ENCODE results near the gene IL10RA.
A peak's percentile ranks its signal among the peaks of the same experiment; 100 is the strongest.

IL10RA gene

DNA sequence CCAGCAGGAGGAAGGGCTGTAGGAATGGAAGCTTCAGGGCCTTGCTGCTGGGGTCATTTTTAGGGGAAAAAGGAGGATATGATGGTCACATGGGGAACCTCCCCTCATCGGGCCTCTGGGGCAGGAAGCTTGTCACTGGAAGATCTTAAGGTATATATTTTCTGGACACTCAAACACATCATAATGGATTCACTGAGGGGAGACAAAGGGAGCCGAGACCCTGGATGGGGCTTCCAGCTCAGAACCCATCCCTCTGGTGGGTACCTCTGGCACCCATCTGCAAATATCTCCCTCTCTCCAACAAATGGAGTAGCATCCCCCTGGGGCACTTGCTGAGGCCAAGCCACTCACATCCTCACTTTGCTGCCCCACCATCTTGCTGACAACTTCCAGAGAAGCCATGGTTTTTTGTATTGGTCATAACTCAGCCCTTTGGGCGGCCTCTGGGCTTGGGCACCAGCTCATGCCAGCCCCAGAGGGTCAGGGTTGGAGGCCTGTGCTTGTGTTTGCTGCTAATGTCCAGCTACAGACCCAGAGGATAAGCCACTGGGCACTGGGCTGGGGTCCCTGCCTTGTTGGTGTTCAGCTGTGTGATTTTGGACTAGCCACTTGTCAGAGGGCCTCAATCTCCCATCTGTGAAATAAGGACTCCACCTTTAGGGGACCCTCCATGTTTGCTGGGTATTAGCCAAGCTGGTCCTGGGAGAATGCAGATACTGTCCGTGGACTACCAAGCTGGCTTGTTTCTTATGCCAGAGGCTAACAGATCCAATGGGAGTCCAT lies 14.1 kb downstream of the IL10RA start:
- no peak for TF ChIP-seq ZNF274 (IDR thresholded peaks at IDR 0.05; ENCODE audit: low read depth, low read length)
- TF ChIP-seq SUZ12 (IDR thresholded peaks at IDR 0.05; ENCODE audit: extremely low read depth, insufficient read depth, insufficient read length) = no peak
- TF ChIP-seq YY1 (IDR thresholded peaks at IDR 0.05; ENCODE audit: insufficient read depth, insufficient read length) = no peak
- no peak overlapping the region for H3K9ac ChIP-seq (ENCODE audit: insufficient read length, low read depth)
- no peaks in the 10 kb centered on the region for H3K27me3 ChIP-seq (ENCODE audit: insufficient read depth, insufficient read length)
- no peak for DNase-seq (ENCODE audit: low read depth, low spot score)
- no peak overlapping the region for H3K4me3 ChIP-seq (ENCODE audit: insufficient read length, low read depth)
- H3K36me3 ChIP-seq (ENCODE audit: insufficient read depth, insufficient read length, low read length) = no peaks in the 10 kb centered on the region
- H3K9me3 ChIP-seq (ENCODE audit: insufficient read depth, low read length) = peaks cover 6% of the 10 kb centered on the region; the same call in 1 of the 2 replicates
- peaks cover 8% of the 10 kb centered on the region for H3K4me1 ChIP-seq (ENCODE audit: insufficient read depth, insufficient read length)

DNA sequence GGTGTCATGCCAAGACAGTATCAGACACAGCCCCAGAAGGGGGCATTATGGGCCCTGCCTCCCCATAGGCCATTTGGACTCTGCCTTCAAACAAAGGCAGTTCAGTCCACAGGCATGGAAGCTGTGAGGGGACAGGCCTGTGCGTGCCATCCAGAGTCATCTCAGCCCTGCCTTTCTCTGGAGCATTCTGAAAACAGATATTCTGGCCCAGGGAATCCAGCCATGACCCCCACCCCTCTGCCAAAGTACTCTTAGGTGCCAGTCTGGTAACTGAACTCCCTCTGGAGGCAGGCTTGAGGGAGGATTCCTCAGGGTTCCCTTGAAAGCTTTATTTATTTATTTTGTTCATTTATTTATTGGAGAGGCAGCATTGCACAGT lies 14.6 kb downstream of the IL10RA start:
- Histone ChIP-seq H3K9ac (ENCODE audit: insufficient read length, low read depth) (no peak overlapping the region), H3K4me1 (ENCODE audit: insufficient read depth, insufficient read length) (peaks cover 8% of the 10 kb centered on the region), H3K4me3 (ENCODE audit: insufficient read length, low read depth) (no peak overlapping the region), H3K36me3 (ENCODE audit: insufficient read depth, insufficient read length, low read length) (no peaks in the 10 kb centered on the region), H3K9me3 (ENCODE audit: insufficient read depth, low read length) (peaks cover 6% of the 10 kb centered on the region; the same call in 1 of the 2 replicates), H3K27me3 (ENCODE audit: insufficient read depth, insufficient read length) (no peaks in the 10 kb centered on the region)
- DNase-seq (ENCODE audit: low read depth, low spot score) = no peak
- TF ChIP-seq YY1 (IDR thresholded peaks at IDR 0.05; ENCODE audit: insufficient read depth, insufficient read length) (no peak), SUZ12 (IDR thresholded peaks at IDR 0.05; ENCODE audit: extremely low read depth, insufficient read depth, insufficient read length) (no peak), ZNF274 (IDR thresholded peaks at IDR 0.05; ENCODE audit: low read depth, low read length) (no peak)

DNA sequence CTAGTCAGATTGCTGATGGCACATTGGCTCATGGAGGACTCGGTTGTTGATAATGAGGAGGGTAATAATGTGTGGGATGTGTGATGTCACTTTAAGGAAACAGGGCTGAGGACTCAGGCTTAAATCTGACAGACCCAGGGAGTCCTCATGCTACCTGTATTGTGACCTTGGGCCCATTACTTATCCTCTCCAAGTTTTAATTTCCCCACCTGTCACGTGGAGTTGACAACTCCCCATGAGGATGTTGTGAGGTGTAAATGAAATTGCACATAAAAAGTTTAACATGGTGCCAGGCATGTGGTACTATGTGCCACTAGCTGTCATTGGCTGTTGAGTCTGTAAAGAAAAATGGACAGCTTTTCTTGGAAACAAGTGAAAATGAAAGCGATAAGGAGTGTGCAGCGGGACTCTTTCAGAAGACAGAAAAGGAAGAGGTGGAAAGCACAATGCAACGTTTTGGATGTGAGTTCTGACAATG lies 15.3 kb downstream of the IL10RA start:
- no peak overlapping the region for H3K9ac ChIP-seq (ENCODE audit: insufficient read length, low read depth)

DNA sequence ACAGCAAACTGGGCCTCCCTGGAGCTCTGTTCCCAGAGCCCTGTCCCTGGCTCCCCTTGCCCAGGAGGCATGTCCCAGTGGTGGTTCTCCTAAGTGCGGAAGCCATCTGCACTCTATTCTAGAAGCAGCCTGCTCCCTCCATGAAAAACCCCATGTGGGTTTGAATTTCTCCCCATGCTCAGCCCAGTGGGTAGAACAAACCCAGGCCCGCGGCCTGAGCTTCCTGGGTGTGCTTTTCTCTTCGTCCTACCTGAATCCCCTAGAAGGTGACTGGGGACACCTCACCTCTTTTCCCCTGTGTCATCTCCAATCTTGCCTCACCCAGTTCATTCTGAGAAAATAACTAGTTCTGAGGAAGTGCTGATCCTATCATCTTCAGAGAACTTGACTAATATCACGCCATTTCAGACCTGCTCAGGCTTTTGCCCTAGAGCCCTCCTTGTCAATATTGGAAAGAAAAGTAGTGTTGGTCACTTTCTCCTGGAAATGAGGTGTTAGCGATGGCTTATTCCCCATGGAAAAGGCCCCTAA lies 15.9 kb downstream of the IL10RA start:
- Histone ChIP-seq H3K9ac (ENCODE audit: insufficient read length, low read depth) (no peak overlapping the region), H3K4me1 (ENCODE audit: insufficient read depth, insufficient read length) (peaks cover 8% of the 10 kb centered on the region), H3K36me3 (ENCODE audit: insufficient read depth, insufficient read length, low read length) (no peaks in the 10 kb centered on the region), H3K4me3 (ENCODE audit: insufficient read length, low read depth) (no peak overlapping the region), H3K9me3 (ENCODE audit: insufficient read depth, low read length) (peaks cover 6% of the 10 kb centered on the region; the same call in 1 of the 2 replicates), H3K27me3 (ENCODE audit: insufficient read depth, insufficient read length) (no peaks in the 10 kb centered on the region)
- no peak for TF ChIP-seq YY1 (IDR thresholded peaks at IDR 0.05; ENCODE audit: insufficient read depth, insufficient read length)
- TF ChIP-seq SUZ12 (IDR thresholded peaks at IDR 0.05; ENCODE audit: extremely low read depth, insufficient read depth, insufficient read length) = no peak
- no peak for TF ChIP-seq ZNF274 (IDR thresholded peaks at IDR 0.05; ENCODE audit: low read depth, low read length)
- no peak for DNase-seq (ENCODE audit: low read depth, low spot score)

More for the DNA sequence above, 15.3 kb downstream of the IL10RA start:
- Histone ChIP-seq H3K4me3 (ENCODE audit: insufficient read length, low read depth) (no peak overlapping the region), H3K36me3 (ENCODE audit: insufficient read depth, insufficient read length, low read length) (no peaks in the 10 kb centered on the region), H3K27me3 (ENCODE audit: insufficient read depth, insufficient read length) (no peaks in the 10 kb centered on the region), H3K9me3 (ENCODE audit: insufficient read depth, low read length) (peaks cover 6% of the 10 kb centered on the region; the same call in 1 of the 2 replicates), H3K4me1 (ENCODE audit: insufficient read depth, insufficient read length) (peaks cover 8% of the 10 kb centered on the region)
- DNase-seq (ENCODE audit: low read depth, low spot score) = no peak
- TF ChIP-seq YY1 (IDR thresholded peaks at IDR 0.05; ENCODE audit: insufficient read depth, insufficient read length) (no peak), ZNF274 (IDR thresholded peaks at IDR 0.05; ENCODE audit: low read depth, low read length) (no peak), SUZ12 (IDR thresholded peaks at IDR 0.05; ENCODE audit: extremely low read depth, insufficient read depth, insufficient read length) (no peak)

DNA sequence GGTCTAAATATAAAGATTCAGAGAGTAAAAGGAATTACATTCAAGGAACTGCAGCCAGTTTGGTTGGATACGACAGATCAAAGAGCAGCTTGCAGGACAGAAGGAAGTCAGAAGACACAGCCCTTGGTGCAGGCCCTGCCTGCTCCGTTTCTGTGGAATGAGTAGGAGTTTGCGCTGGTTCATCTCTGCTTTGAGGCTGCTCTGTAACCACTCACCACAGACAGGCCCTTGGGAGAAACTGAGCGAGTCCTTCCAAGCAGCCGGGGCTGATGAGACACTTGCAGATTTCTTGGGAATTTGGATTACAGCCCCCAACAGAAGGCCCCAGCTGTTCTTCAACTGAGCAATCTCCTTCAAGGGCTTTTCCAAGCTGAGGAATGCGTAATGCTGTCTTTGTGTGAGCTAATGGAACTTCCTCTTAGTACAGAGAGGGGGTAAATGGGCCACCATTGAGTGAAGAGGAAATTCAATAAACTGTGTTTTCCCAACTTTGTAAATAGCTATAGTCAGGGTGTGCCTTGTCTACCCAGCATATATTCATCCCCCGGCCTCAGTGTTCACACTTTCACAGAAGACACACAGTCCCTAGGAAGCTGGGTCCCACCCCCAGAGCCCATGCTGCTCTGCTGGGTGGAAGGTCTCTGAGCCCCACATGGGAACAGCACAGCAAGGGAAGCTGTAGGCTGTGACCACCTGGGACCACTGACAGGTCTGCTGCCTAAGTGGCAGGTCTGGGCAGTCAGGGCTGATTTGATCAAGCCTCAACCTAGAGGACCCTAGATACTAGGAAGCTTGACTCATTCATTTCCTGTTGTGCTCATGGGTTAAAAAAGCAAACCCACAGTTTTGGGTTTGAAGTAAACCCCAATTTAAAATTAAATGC lies 16.6 kb downstream of the IL10RA start:
- H3K4me3 ChIP-seq (ENCODE audit: insufficient read length, low read depth) = no peak overlapping the region
- H3K9ac ChIP-seq (ENCODE audit: insufficient read length, low read depth) = no peak overlapping the region
- peak; percentile 63 for DNase-seq (ENCODE audit: low read depth, low spot score)
- H3K36me3 ChIP-seq (ENCODE audit: insufficient read depth, insufficient read length, low read length) = no peaks in the 10 kb centered on the region
- no peaks in the 10 kb centered on the region for H3K27me3 ChIP-seq (ENCODE audit: insufficient read depth, insufficient read length)
- H3K4me1 ChIP-seq (ENCODE audit: insufficient read depth, insufficient read length) = peaks cover 8% of the 10 kb centered on the region
- TF ChIP-seq SUZ12 (IDR thresholded peaks at IDR 0.05; ENCODE audit: extremely low read depth, insufficient read depth, insufficient read length) = no peak
- TF ChIP-seq YY1 (IDR thresholded peaks at IDR 0.05; ENCODE audit: insufficient read depth, insufficient read length) = no peak
- TF ChIP-seq ZNF274 (IDR thresholded peaks at IDR 0.05; ENCODE audit: low read depth, low read length) = no peak
- peaks cover 6% of the 10 kb centered on the region; the same call in 1 of the 2 replicates for H3K9me3 ChIP-seq (ENCODE audit: insufficient read depth, low read length)

DNA sequence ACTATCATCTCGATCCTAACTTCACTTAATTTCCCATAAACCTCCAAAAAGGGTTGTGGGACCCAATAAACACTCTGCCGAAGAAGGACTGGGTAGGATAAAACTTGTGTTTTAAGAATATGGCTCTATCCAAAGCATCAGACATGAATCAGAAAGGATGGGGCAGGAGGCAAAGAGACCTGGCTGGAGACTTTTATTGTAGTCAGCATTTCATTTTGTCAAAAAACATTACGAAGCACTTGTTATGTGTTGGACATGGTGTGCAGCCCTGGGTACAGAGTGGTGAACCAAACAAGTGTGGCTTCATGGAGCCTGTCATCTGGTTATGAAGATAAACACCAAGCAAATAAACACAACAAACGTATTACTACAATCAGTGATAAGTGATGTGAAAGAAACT lies 17.3 kb downstream of the IL10RA start:
- H3K4me1 ChIP-seq (ENCODE audit: insufficient read depth, insufficient read length) = peaks cover 8% of the 10 kb centered on the region
- no peaks in the 10 kb centered on the region for H3K27me3 ChIP-seq (ENCODE audit: insufficient read depth, insufficient read length)
- peaks cover 6% of the 10 kb centered on the region; the same call in 1 of the 2 replicates for H3K9me3 ChIP-seq (ENCODE audit: insufficient read depth, low read length)

More for the DNA sequence above, 17.3 kb downstream of the IL10RA start:
- DNase-seq (ENCODE audit: low read depth, low spot score) = no peak
- Histone ChIP-seq H3K36me3 (ENCODE audit: insufficient read depth, insufficient read length, low read length) (no peaks in the 10 kb centered on the region), H3K9ac (ENCODE audit: insufficient read length, low read depth) (no peak overlapping the region), H3K4me3 (ENCODE audit: insufficient read length, low read depth) (no peak overlapping the region)
- TF ChIP-seq YY1 (IDR thresholded peaks at IDR 0.05; ENCODE audit: insufficient read depth, insufficient read length) (no peak), SUZ12 (IDR thresholded peaks at IDR 0.05; ENCODE audit: extremely low read depth, insufficient read depth, insufficient read length) (no peak), ZNF274 (IDR thresholded peaks at IDR 0.05; ENCODE audit: low read depth, low read length) (no peak)
